SU-DHL-6 (cell line): Measurements from ENCODE around the gene COG2.

Experiments
- CTCF ChIP-seq: fragments of 200-600 bp; sonication (generic); IDR thresholded peaks from one replicate; pipeline ENCODE4 v1.5.1; 2017; ENCODE audit warnings: antibody characterized with exemption, mild to moderate bottlenecking, low read length, moderate library complexity; ENCODE audit not compliant: insufficient read depth, poor library complexity, severe bottlenecking
- EZH2phosphoT487 ChIP-seq: fragments of 200-600 bp; sonication (generic), shearing (Covaris generic); conservative IDR thresholded peaks from 2 replicates; pipeline ENCODE4 v1.6.1; 2018; ENCODE audit warnings: mild to moderate bottlenecking, antibody characterized with exemption, low read length, moderate library complexity, mixed read lengths

- TF ChIP-seq CTCF (no peak), EZH2phosphoT487 (no peak)
Measured at GRCh38 chr1:230686747-230687146, 44.5 kb downstream of the COG2 start.
